G401 (cell line): ENCODE results near the gene BRME1. TPM values are rescaled to one million over a fixed set of nuclear protein-coding genes. Genes with fewer than 3 reads are reported as not detected.

Experiments
- DNase-seq: peaks from one replicate; pipeline ENCODE4 v3.0.0-alpha.2; 2015; ENCODE audit warnings: low spot score
- in situ Hi-C: cut with HindIII; loops from 2 replicates; pipeline ENCODE4 v1.10.0; 2016; ENCODE audit warnings: low sequenced_read_pairs, mixed read lengths
- total RNA-seq: library from RNA; depleted of rRNA; stranded (reverse); fragments of >200 nt; shearing (Covaris generic); gene quantifications from 2 replicates; pipeline ENCODE4 v1.2.3, GENCODE V29; 2014; rRNA removed

The BRME1 gene
- total RNA-seq: 2.9 and 6.6 TPM in 2 replicates

- in situ Hi-C loops: loop anchor here (25.0 kb wide), 1 partner anchor 181 kb away; the partner anchor contains the start of genes C19orf67 and SAMD1
- DNase-seq: peak; percentile 90
These were observed at the start of gene BRME1, which contains the start of gene CC2D1A for GRCh38 chr19:13905634-13906520. Gene BRME1, minus strand, starts transcription at chr19:13906117. Its CDS starts 1,225 bp downstream, at chr19:13904892. Gene CC2D1A, plus strand, starts transcription at chr19:13906201. Its CDS starts 241 bp downstream, at chr19:13906442.

GRCh38 chr19:13954185-13954584, 48.3 kb upstream of the BRME1 start:
- no peak for DNase-seq
- in situ Hi-C loops: no loop called here

- in situ Hi-C loops: no loop called here
- DNase-seq: peak; percentile 69
These were observed 47.1 kb upstream of the BRME1 start for GRCh38 chr19:13952931-13953531.

- DNase-seq: peak; percentile 100
- in situ Hi-C loops: no loop called here
These were observed 46.4 kb upstream of the BRME1 start, which contains the start of gene DCAF15 for GRCh38 chr19:13952154-13952930. Gene DCAF15, plus strand, starts transcription at chr19:13952509. Its CDS starts 4 bp downstream, at chr19:13952513.

- DNase-seq: no peak
- in situ Hi-C loops: no loop called here
These were observed 45.9 kb upstream of the BRME1 start for GRCh38 chr19:13951799-13952153.

GRCh38 chr19:13951043-13951442, 45.1 kb upstream of the BRME1 start:
- in situ Hi-C loops: no loop called here
- no peak for DNase-seq

GRCh38 chr19:13946414-13946813, 40.5 kb upstream of the BRME1 start:
- no peak for DNase-seq
- in situ Hi-C loops: no loop called here

GRCh38 chr19:13942023-13942684, 36.2 kb upstream of the BRME1 start:
- DNase-seq: no peak
- in situ Hi-C loops: no loop called here

- no peak for DNase-seq
- in situ Hi-C loops: no loop called here
These were observed 32.6 kb upstream of the BRME1 start, which contains the start of gene PODNL1 for GRCh38 chr19:13938301-13939064. Gene PODNL1, minus strand, starts transcription at chr19:13938417. Its CDS starts 236 bp downstream, at chr19:13938181.

GRCh38 chr19:13937479-13938300, 31.8 kb upstream of the BRME1 start:
- DNase-seq: no peak
- in situ Hi-C loops: no loop called here

- DNase-seq: no peak
These were observed 30.0 kb upstream of the BRME1 start for GRCh38 chr19:13935765-13936510.

GRCh38 chr19:13934785-13935109, 28.8 kb upstream of the BRME1 start:
- no peak for DNase-seq

More at GRCh38 chr19:13935765-13936510, 30.0 kb upstream of the BRME1 start:
- in situ Hi-C loops: no loop called here

GRCh38 chr19:13932911-13933393, 27.0 kb upstream of the BRME1 start:
- in situ Hi-C loops: no loop called here
- no peak for DNase-seq

More at GRCh38 chr19:13934785-13935109, 28.8 kb upstream of the BRME1 start:
- in situ Hi-C loops: no loop called here

GRCh38 chr19:13932149-13932637, 26.3 kb upstream of the BRME1 start:
- in situ Hi-C loops: no loop called here
- DNase-seq: no peak

GRCh38 chr19:13931391-13932148, 25.7 kb upstream of the BRME1 start:
- in situ Hi-C loops: no loop called here
- no peak for DNase-seq

- DNase-seq: no peak
These were observed 24.5 kb upstream of the BRME1 start for GRCh38 chr19:13930402-13930801.

More at GRCh38 chr19:13930402-13930801, 24.5 kb upstream of the BRME1 start:
- in situ Hi-C loops: no loop called here
